Mesodermal cell (in vitro differentiated cells): ENCODE measurements around the gene DENND2A.
"Not testable (repeated sequence)": the region's sequence is repeated elsewhere in the genome, so short reads cannot be mapped to it uniquely, and the experiment has no call there.

ENCODE experiments used
- H3K27ac ChIP-seq: 2 replicates; pipeline ENCODE4 v1.7.0; 2013; ENCODE audit warnings: mild to moderate bottlenecking, low read depth, low read length, moderate library complexity; ENCODE audit not compliant: severe bottlenecking
- H3K36me3 ChIP-seq: 2 replicates; pipeline ENCODE4 v1.7.1; 2013; ENCODE audit warnings: mild to moderate bottlenecking, low read length, moderate library complexity; ENCODE audit not compliant: control insufficient read depth, insufficient read depth
- H3K4me1 ChIP-seq: one replicate; pipeline ENCODE4 v1.7.1; 2013; ENCODE audit warnings: mild to moderate bottlenecking, low read length; ENCODE audit not compliant: insufficient read depth, control insufficient read depth, poor library complexity, severe bottlenecking
- H3K4me3 ChIP-seq: 2 replicates; pipeline ENCODE4 v1.7.0; 2013; ENCODE audit warnings: low read length, control low read depth, mild to moderate bottlenecking; ENCODE audit not compliant: insufficient read depth, poor library complexity, severe bottlenecking; ENCODE audit errors: extremely low read depth
- H3K9me3 ChIP-seq: 2 replicates; pipeline ENCODE4 v1.7.1; 2013; ENCODE audit warnings: mild to moderate bottlenecking, low read length, moderate library complexity; ENCODE audit not compliant: control insufficient read depth
- WGBS, 2 experiments: methylation state at CpG; one replicate each; pipeline ENCODE4 v1.1.5; 2013; ENCODE audit warnings: missing lambda C conversion rate in 2 of 2; ENCODE audit not compliant: insufficient coverage in 2 of 2; 5-methylcytosine and 5-hydroxymethylcytosine counted together

Gene DENND2A

GRCh38 chr7:140526214-140526613, 114.4 kb downstream of the DENND2A start:
- WGBS, 2 experiments, result 93 to 97% methylated on average over 5 to 6 of the region's 9 CpGs
- H3K27ac ChIP-seq, result no peak overlapping the region

GRCh38 chr7:140525743-140526142, 114.9 kb downstream of the DENND2A start:
- Histone ChIP-seq H3K36me3 (peaks cover 14% of the 10 kb centered on the region), H3K27ac (no peak overlapping the region), H3K9me3 (no peaks in the 10 kb centered on the region), H3K4me1 (peaks cover 8% of the 10 kb centered on the region), H3K4me3 (no peak overlapping the region)
- 94 to 95% methylated on average over 6 to 8 of the region's 10 CpGs for WGBS, 2 experiments

More at GRCh38 chr7:140526214-140526613, 114.4 kb downstream of the DENND2A start:
- Histone ChIP-seq H3K4me1 (peaks cover 8% of the 10 kb centered on the region), H3K4me3 (no peak overlapping the region), H3K9me3 (no peaks in the 10 kb centered on the region), H3K36me3 (peaks cover 10% of the 10 kb centered on the region)

GRCh38 chr7:140521421-140521820, 119.2 kb downstream of the DENND2A start:
- WGBS, 2 experiments, result 90 to 100% methylated on average over 1 to 2 of the region's 3 CpGs
- no peak overlapping the region for H3K4me3 ChIP-seq
- H3K9me3 ChIP-seq, result no peaks in the 10 kb centered on the region
- H3K4me1 ChIP-seq, result peaks cover 9% of the 10 kb centered on the region
- peak overlapping the region; percentile 13 for H3K27ac ChIP-seq
- H3K36me3 ChIP-seq, result peaks cover 27% of the 10 kb centered on the region

GRCh38 chr7:140519007-140519399, 121.6 kb downstream of the DENND2A start:
- Histone ChIP-seq H3K36me3 (peaks cover 27% of the 10 kb centered on the region), H3K4me1 (peaks cover 8% of the 10 kb centered on the region), H3K27ac (peak overlapping the region; percentile 75), H3K4me3 (no peak overlapping the region), H3K9me3 (no peaks in the 10 kb centered on the region)
- 87 to 89% methylated on average over 7 of the region's 7 CpGs for WGBS, 2 experiments

- WGBS, 2 experiments, result 75 to 87% methylated on average over 11 to 12 of the region's 15 CpGs
- Histone ChIP-seq H3K9me3 (no peaks in the 10 kb centered on the region), H3K4me1 (peaks cover 8% of the 10 kb centered on the region), H3K27ac (peak overlapping the region; percentile 75), H3K36me3 (peaks cover 27% of the 10 kb centered on the region), H3K4me3 (no peak overlapping the region)
Measured at GRCh38 chr7:140518370-140519006, 122.1 kb downstream of the DENND2A start.

GRCh38 chr7:140517546-140518369, 122.9 kb downstream of the DENND2A start:
- peaks cover 8% of the 10 kb centered on the region for H3K4me1 ChIP-seq
- no peaks in the 10 kb centered on the region for H3K9me3 ChIP-seq
- no peak overlapping the region for H3K4me3 ChIP-seq
- WGBS, 2 experiments, result 55% methylated on average over 28 to 30 of the region's 31 CpGs
- H3K27ac ChIP-seq, result no peak overlapping the region
- H3K36me3 ChIP-seq, result peaks cover 25% of the 10 kb centered on the region

- no peak overlapping the region for H3K4me3 ChIP-seq
- H3K4me1 ChIP-seq, result peaks cover 9% of the 10 kb centered on the region
- WGBS, 2 experiments, result 64 to 67% methylated on average over 5 to 7 of the region's 9 CpGs
- no peaks in the 10 kb centered on the region for H3K9me3 ChIP-seq
- H3K27ac ChIP-seq, result no peak overlapping the region
- peaks cover 2% of the 10 kb centered on the region for H3K36me3 ChIP-seq
Measured at GRCh38 chr7:140512317-140513000, 128.2 kb downstream of the DENND2A start.

GRCh38 chr7:140509789-140510188, 130.8 kb downstream of the DENND2A start:
- Histone ChIP-seq H3K27ac (no peak overlapping the region), H3K36me3 (no peaks in the 10 kb centered on the region), H3K9me3 (no peaks in the 10 kb centered on the region), H3K4me3 (no peak overlapping the region), H3K4me1 (peaks cover 23% of the 10 kb centered on the region)
- WGBS, 2 experiments, result 91 to 92% methylated on average over 2 of the region's 5 CpGs

GRCh38 chr7:140507556-140507955, 133.1 kb downstream of the DENND2A start:
- peak overlapping the region; percentile 71 for H3K27ac ChIP-seq
- 94 to 96% methylated on average over 5 of the region's 6 CpGs for WGBS, 2 experiments

GRCh38 chr7:140506788-140507464, 133.7 kb downstream of the DENND2A start:
- H3K9me3 ChIP-seq, result no peaks in the 10 kb centered on the region
- H3K36me3 ChIP-seq, result no peaks in the 10 kb centered on the region
- no peak overlapping the region for H3K4me3 ChIP-seq
- 19 to 23% methylated on average over 4 of the region's 5 CpGs for WGBS, 2 experiments
- peak overlapping the region; percentile 3 for H3K27ac ChIP-seq
- H3K4me1 ChIP-seq, result peaks cover 23% of the 10 kb centered on the region

More at GRCh38 chr7:140507556-140507955, 133.1 kb downstream of the DENND2A start:
- H3K9me3 ChIP-seq, H3K36me3 ChIP-seq, H3K4me3 ChIP-seq: not testable (repeated sequence)
- H3K4me1 ChIP-seq, result peaks cover 23% of the 10 kb centered on the region
